HG02759 (cell line): ENCODE data around the gene PHAX.
"Not testable (repeated sequence)": the region's sequence is repeated elsewhere in the genome, so short reads cannot be mapped to it uniquely, and the experiment has no call there.

Experiments
- ATAC-seq: cut with Tn5 transposase; IDR thresholded peaks from one replicate; pipeline ENCODE4 v1.9.1; 2021; ENCODE audit warnings: mild to moderate bottlenecking, moderate library complexity; ENCODE audit not compliant: unreplicated experiment

PHAX gene

DNA sequence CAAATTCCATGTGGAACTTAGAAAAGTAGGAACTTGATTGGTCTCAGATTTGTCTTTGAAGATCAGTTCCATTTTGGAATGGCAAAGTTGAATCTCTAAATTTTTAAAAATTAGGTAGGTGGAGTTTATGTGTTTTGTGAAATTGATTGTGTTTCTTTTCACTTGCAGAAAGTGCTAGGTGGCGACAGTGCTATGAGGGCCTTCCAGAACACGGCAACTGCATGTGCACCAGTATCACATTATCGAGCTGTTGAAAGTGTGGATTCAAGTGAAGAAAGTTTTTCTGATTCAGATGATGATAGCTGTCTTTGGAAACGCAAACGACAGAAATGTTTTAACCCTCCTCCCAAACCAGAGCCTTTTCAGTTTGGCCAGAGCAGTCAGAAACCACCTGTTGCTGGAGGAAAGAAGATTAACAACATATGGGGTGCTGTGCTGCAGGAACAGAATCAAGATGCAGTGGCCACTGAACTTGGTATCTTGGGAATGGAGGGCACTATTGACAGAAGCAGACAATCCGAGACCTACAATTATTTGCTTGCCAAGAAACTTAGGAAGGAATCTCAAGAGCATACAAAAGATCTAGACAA is 2.8 kb downstream of the PHAX start:
- ATAC-seq: no peak

DNA sequence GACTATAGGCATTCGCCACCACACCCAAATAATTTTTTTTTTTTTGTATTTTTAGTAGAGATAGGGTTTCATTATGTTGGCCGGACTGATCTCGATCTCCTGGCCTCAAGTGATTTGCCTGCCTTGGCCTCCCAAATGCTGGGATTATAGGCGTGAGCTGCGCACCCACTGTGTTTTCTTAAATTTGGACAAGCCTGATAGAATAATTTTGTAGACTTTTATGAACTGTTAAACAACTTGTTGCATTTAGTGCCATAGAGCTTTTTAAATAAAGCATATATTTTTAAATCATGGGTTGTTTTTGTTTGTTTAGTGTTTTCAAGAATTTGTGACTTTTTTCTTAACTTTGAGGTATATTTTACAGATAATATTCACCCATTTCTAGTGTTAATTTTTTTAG is 4.8 kb downstream of the PHAX start:
- ATAC-seq: no peak

GRCh38 chr5:126610160-126610559 is 9.4 kb downstream of the PHAX start:
- no peak for ATAC-seq

- ATAC-seq: no peak
Measured at GRCh38 chr5:126610616-126611015, 9.9 kb downstream of the PHAX start.

DNA sequence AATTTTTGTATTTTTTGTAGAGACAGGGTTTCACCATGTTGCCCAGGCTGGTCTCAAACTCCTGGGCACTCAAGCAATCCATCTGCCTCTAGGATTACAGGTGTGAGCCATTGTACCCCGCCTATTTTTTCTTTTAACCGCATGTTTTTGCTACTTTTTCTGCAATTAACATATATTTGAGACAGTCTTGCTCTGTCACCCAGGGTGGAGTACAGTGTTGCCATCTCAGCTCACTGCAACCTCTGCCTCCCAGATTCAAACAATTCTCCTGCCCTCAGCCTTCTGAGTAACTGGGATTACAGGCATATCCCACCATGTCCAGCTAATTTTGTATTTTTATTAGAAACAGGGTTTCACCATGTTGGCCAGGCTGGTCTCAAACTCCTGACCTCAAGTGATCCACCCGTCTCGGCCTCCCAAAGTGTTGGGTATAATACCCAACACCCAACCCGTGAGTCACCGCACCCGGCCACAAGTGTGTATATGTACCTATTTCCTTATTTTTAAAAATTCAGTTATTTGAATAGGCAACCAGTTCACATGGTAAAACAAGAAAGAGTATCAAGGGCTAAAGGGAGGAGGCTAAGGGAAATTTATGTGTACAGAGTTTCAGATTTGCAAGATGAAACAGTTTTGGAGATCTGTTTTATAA is 13.3 kb downstream of the PHAX start:
- no peak for ATAC-seq

DNA sequence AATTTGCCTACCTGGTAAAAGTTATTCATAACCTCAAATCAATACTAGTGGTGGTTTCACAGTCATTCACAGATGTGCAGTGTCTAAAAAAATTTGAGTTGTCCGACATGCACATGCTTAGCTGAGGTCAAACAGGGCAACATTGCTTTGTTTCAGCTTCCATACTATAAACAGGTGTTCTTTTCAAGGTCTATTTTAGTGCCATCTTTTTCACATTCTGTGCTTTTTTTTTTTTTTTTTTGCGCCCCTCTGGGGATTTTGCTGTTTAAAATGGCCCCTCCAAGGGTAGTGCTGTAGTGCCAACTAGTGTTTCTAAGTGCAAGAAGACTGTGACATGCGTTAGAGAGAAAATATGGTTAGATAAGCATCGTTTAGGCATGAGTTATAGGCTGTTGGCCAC is 14.5 kb downstream of the PHAX start:
- ATAC-seq: peak; percentile 95

DNA sequence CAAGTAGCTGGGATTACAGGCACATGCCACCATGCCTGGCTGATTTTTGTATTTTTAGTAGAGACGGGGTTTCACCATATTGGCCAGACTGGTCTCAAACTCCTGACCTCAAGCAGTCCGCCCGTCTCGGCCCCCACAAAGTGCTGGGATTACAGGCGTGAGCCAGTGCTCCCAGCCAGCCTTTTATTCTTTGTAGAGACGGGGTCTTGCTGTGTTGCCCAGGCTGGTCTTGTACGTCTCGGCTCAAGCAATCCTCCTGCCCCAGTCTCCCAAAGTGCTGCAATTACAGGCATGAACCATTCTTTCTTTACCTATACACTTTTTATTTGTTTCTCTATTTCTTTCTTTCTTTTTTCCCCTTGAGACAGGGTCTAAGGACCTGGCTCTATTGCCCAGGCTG is 16.9 kb downstream of the PHAX start:
- not testable (repeated sequence) for ATAC-seq

- ATAC-seq: no peak
Measured at GRCh38 chr5:126619781-126620180, 19.0 kb downstream of the PHAX start.

DNA sequence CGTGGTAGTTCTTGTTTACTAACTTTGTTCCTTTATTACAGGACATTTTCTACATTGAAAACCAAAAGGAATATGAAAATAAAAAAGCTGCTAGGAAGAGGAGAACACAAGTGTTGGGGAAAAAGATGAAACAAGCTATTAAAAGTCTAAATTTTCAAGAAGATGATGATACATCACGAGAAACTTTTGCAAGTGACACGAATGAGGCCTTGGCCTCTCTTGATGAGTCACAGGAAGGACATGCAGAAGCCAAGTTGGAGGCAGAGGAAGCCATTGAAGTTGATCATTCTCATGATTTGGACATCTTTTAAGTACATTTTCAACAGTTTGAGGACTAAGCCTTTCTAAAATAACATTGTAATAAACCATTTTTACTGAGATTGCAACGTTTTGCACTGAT is 23.8 kb downstream of the PHAX start:
- ATAC-seq: no peak

GRCh38 chr5:126628102-126628501 is 27.4 kb downstream of the PHAX start:
- ATAC-seq: no peak

- no peak for ATAC-seq
Measured at GRCh38 chr5:126631920-126632319, 31.2 kb downstream of the PHAX start.

DNA sequence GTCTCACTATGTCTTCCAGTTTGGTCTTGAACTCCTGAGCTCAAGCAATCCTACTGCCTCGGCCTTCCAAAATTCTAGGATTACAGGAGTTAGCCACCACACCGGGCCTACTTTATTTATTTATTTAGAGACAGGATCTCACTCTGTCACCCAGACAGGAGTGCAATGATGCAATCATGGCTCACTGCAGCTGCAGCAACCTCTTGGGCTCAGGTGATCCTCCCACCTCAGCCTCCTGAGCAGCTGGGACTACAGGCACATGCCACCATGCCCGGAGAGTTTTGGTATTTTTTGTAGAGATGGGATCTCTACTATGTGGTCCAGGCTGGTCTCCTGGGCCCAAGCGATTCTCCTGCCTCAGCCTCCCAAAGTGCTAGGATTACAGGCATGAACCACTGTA is 32.8 kb downstream of the PHAX start:
- ATAC-seq: no peak

DNA sequence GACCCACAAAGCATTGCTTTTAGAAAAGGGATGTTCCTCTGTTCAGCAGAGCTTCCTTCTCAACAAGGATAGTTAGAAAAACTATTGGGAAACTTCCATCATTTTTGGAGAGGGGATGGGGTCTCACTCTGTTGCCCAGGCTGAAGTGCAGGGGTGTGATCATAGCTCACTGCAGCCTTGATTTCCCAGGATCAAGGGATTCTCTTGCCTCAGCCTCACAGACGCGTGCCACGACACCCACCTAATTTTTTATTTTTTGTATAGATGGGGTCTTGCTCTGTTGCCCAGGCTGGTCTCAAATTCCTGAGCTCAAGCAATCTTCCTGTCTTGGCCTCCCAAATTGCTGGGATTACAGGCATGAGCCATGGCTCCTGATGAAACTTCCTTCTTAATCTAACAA is 34.8 kb downstream of the PHAX start:
- ATAC-seq: no peak

GRCh38 chr5:126636956-126637355 is 36.2 kb downstream of the PHAX start:
- no peak for ATAC-seq

DNA sequence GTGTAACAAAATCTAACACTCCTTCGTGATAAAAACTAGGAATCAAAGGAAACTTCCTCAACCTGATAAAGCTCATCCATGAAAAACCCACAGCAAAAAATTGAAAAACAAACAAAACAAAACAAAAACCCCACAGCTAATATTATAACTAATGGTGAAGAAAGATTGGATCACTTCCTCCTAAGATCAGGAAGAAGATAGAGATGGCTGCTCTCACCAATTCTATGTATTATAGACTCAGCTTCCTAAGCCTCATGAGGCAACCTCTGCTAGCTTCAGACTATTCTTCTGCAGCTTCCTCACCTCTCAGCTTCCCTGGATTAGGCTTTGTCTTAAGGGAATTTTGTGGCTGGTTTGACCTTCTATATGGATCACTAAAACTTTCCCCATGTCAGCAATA is 40.1 kb downstream of the PHAX start:
- ATAC-seq: peak; percentile 18

- peak; percentile 86 for ATAC-seq
Measured at GRCh38 chr5:126641387-126641786, 40.6 kb downstream of the PHAX start.

DNA sequence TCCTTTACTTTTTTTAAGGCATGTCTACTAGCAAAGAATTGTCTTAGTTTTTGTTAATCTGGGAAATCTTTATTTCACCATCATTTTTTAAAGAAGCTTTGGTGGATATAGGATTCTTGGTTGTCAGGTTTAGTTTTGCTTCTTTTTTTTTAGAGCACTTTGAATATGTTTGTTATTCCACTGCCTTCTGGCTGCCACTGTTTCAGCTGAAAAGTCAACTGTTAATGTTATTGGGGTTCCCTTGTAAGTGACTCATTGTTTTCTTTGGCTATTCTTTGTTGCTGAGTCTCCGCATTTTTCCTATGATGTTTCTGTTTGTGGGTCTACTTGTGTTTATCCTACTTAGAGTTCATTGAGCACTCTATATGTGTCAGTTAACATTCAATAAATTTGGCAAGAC is 44.4 kb downstream of the PHAX start:
- ATAC-seq: no peak

- no peak for ATAC-seq
Measured at GRCh38 chr5:126647071-126647470, 46.3 kb downstream of the PHAX start.

DNA sequence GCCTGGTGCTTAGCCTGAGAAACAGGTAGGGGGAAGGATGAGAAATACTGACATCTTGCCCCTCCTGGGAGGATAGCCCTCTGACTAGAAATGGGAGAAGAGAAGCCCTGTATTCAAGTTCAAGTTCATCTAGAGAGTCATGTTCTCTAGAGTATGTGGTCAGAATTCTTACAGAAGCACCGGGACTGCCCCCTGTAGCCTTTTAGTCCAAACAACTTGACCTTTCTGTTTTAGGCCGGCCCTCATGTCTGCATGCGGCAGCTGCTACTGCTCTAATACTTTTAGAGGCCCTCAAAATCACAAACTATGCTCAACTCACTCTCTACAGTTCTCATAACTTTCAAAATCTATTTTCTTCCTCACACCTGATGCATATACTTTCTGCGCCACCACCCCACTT is 47.7 kb downstream of the PHAX start:
- ATAC-seq: no peak

- ATAC-seq: not testable (repeated sequence)
Measured at GRCh38 chr5:126649057-126649456, 48.3 kb downstream of the PHAX start.

DNA sequence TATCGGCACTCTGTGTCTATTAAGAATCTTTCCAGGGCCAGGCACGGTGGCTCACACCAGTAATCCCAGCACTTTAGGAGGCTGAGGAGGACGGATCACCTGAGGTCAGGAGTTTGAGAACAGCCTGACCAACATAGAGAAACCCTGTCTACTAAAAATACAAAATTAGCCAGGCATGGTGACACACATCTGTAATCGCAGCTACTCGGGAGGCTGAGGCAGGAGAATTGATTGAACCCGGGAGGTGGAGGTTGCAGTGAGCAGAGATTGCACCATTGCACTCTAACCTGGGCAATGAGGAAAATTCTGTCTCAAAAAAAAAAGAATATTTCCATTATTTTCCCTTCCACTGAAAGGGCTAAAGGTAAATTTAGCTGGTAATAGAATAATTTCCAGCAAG is 49.0 kb downstream of the PHAX start:
- not testable (repeated sequence) for ATAC-seq

DNA sequence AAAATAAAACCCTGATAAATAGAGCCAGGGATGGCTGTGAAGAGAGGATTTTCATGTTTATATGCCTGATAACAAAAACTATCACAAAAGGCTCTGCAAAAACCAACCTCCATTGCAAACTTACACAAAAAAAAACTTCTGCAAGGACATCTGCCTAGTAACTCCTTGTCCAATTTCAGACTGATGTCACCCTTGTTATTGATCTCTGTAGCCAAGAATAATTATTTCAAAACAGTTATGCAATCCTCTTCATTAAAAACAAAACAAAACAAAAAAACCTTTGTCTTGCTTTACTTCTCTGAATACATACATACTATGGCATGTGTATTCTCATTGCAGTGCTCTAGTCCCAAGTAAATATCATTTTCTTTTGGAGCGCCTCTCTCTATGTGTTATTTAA is 49.7 kb downstream of the PHAX start:
- ATAC-seq: no peak

GRCh38 chr5:126651013-126651577 is 50.3 kb downstream of the PHAX start:
- peak; percentile 62 for ATAC-seq
